IMR-90 (cell line): Measurements from ENCODE around the gene HTR3A. TPM values are rescaled to one million over a fixed set of nuclear protein-coding genes. Genes with fewer than 3 reads are reported as not detected.

Experiments
- ATAC-seq: fragments of 200-7000 bp; cut with Tn5 transposase; 2 replicates; pipeline ENCODE4 v1.9.1; 2020; ENCODE audit warnings: low read depth, mild to moderate bottlenecking, moderate library complexity
- BruUV-seq: library from RNA; stranded (reverse); fragments of 400-500 nt; replicated peaks from 2 replicates; lab custom pipeline; 2021; lab: Mats Ljungman, UMichigan
- CTCF ChIA-PET: fragments of 300-600 bp; formaldehyde crosslinking; extraction: SDS; loops from one replicate; lab custom pipeline; 2021; ENCODE audit warnings: antibody characterized with exemption; lab: Yijun Ruan, JAX
- POLR2A ChIA-PET: fragments of 300-600 bp; sonication (Branson Sonifier 250); formaldehyde crosslinking; loops from one replicate; lab custom pipeline; 2022; ENCODE audit warnings: antibody characterized with exemption; ENCODE audit not compliant: unreplicated experiment; lab: Charles Lee
- DNase-seq: peaks from one replicate; pipeline ENCODE4 v3.0.0; 2013
- H2AFZ ChIP-seq: replicated peaks from 2 replicates; pipeline ENCODE3; 2013; ENCODE audit warnings: low read length, mild to moderate bottlenecking; ENCODE audit not compliant: poor library complexity
- H2AK5ac ChIP-seq: 2 replicates; pipeline ENCODE4 v1.6.1; 2013; ENCODE audit warnings: low read depth, low read length, inconsistent platforms
- H2AK9ac ChIP-seq: replicated peaks from 2 replicates; pipeline ENCODE3; 2013; ENCODE audit warnings: mild to moderate bottlenecking, low read depth, low read length, moderate library complexity; ENCODE audit not compliant: poor library complexity
- H2BK120ac ChIP-seq: 2 replicates; pipeline ENCODE4 v1.6.1; 2013; ENCODE audit warnings: low read depth, low read length, inconsistent platforms
- H2BK15ac ChIP-seq: 3 replicates; pipeline ENCODE4 v1.6.1; 2013; ENCODE audit warnings: low read depth, low read length, inconsistent platforms
- H2BK20ac ChIP-seq: 2 replicates; pipeline ENCODE4 v1.6.1; 2013; ENCODE audit warnings: low read depth, mild to moderate bottlenecking, inconsistent platforms, low read length, moderate library complexity
- H2BK5ac ChIP-seq: 2 replicates; pipeline ENCODE4 v1.6.1; 2013; ENCODE audit warnings: mild to moderate bottlenecking, low read depth, low read length, inconsistent platforms; ENCODE audit not compliant: poor library complexity, severe bottlenecking
- H3K14ac ChIP-seq: replicated peaks from 2 replicates; pipeline ENCODE4 v1.6.1; 2013; ENCODE audit warnings: low read depth, low read length, inconsistent platforms
- H3K18ac ChIP-seq: 2 replicates; pipeline ENCODE4 v1.6.1; 2013; ENCODE audit warnings: low read depth, low read length, control low read depth
- H3K23ac ChIP-seq: 2 replicates; pipeline ENCODE4 v1.6.1; 2013; ENCODE audit warnings: low read depth, low read length, inconsistent platforms
- H3K27ac ChIP-seq: 2 replicates; pipeline ENCODE4 v1.5.1; 2013; ENCODE audit warnings: mild to moderate bottlenecking, control low read depth, low read length; ENCODE audit not compliant: insufficient read depth
- H3K27me3 ChIP-seq: 2 replicates; pipeline ENCODE4 v1.6.1; 2013; ENCODE audit warnings: low read length; ENCODE audit not compliant: control insufficient read depth, insufficient read depth
- H3K36me3 ChIP-seq: 2 replicates; pipeline ENCODE4 v1.6.1; 2013; ENCODE audit warnings: low read length, mixed read lengths; ENCODE audit not compliant: control insufficient read depth, insufficient read depth
- H3K4ac ChIP-seq: 2 replicates; pipeline ENCODE4 v1.6.1; 2013; ENCODE audit warnings: low read depth, low read length, inconsistent platforms
- H3K4me1 ChIP-seq: 2 replicates; pipeline ENCODE4 v1.6.1; 2013; ENCODE audit warnings: low read length, mixed read lengths; ENCODE audit not compliant: control insufficient read depth, insufficient read depth
- H3K4me2 ChIP-seq: 2 replicates; pipeline ENCODE4 v1.6.1; 2013; ENCODE audit warnings: low read depth, mild to moderate bottlenecking, control low read depth, low read length, moderate library complexity
- H3K4me3 ChIP-seq: 2 replicates; pipeline ENCODE4 v1.5.1; 2013; ENCODE audit warnings: low read depth, mild to moderate bottlenecking, control low read depth, low read length, moderate library complexity; ENCODE audit not compliant: insufficient read depth
- H3K56ac ChIP-seq: 2 replicates; pipeline ENCODE4 v1.6.1; 2013; ENCODE audit warnings: low read length, inconsistent platforms; ENCODE audit not compliant: insufficient read depth; ENCODE audit errors: extremely low read depth
- H3K79me1 ChIP-seq, 2 experiments: 2 replicates each; pipeline ENCODE4 v1.6.1; 2013; ENCODE audit warnings: low read length in 2 of 2, inconsistent platforms in 1 of 2, low read depth in 1 of 2
- H3K9ac ChIP-seq: 2 replicates; pipeline ENCODE4 v1.6.1; 2013; ENCODE audit warnings: low read depth, low read length, control low read depth
- H3K9me1 ChIP-seq: 2 replicates; pipeline ENCODE4 v1.6.1; 2013; ENCODE audit warnings: low read length, inconsistent platforms; ENCODE audit not compliant: insufficient read depth
- H3K9me3 ChIP-seq: 2 replicates; pipeline ENCODE4 v1.6.1; 2013; ENCODE audit warnings: low read length; ENCODE audit not compliant: control insufficient read depth, insufficient read depth
- H4K20me1 ChIP-seq: 2 replicates; pipeline ENCODE4 v1.6.1; 2013; ENCODE audit warnings: low read length, inconsistent platforms; ENCODE audit not compliant: insufficient read depth
- H4K5ac ChIP-seq: 2 replicates; pipeline ENCODE4 v1.6.1; 2013; ENCODE audit warnings: mild to moderate bottlenecking, low read depth, low read length, control low read depth
- H4K8ac ChIP-seq, 2 experiments: 2 replicates each; pipeline ENCODE4 v1.6.1; 2013; ENCODE audit warnings: low read depth in 2 of 2, low read length in 2 of 2, control low read depth in 1 of 2, inconsistent platforms in 1 of 2
- H4K91ac ChIP-seq: 2 replicates; pipeline ENCODE4 v1.6.1; 2013; ENCODE audit warnings: low read depth, low read length, inconsistent platforms; ENCODE audit not compliant: insufficient read depth
- BHLHE40 ChIP-seq: fragments of 150-350 bp; IDR thresholded peaks from 2 replicates; pipeline ENCODE4 v1.6.1; 2016; ENCODE audit warnings: mild to moderate bottlenecking, low read depth, low read length
- CEBPB ChIP-seq: IDR thresholded peaks from 2 replicates; pipeline ENCODE4 v1.6.1; 2012; ENCODE audit warnings: low read depth, low read length, improper control_type of control experiment
- CHD1 ChIP-seq: IDR thresholded peaks from 2 replicates; pipeline ENCODE4 v1.6.1; 2012; ENCODE audit warnings: low read depth, low read length, improper control_type of control experiment
- CTCF ChIP-seq: conservative IDR thresholded peaks from 2 replicates; pipeline ENCODE4 v1.5.1; 2012; ENCODE audit warnings: mild to moderate bottlenecking, low read depth, low read length, improper control_type of control experiment
- ELK1 ChIP-seq: fragments of 150-350 bp; IDR thresholded peaks from 2 replicates; pipeline ENCODE4 v1.6.1; 2016; ENCODE audit warnings: low read depth, mild to moderate bottlenecking, low read length, moderate library complexity, borderline replicate concordance
- FOS ChIP-seq: fragments of 150-350 bp; IDR thresholded peaks from 2 replicates; pipeline ENCODE4 v1.6.1; 2016; ENCODE audit warnings: low read depth, low read length
- MAFK ChIP-seq: IDR thresholded peaks from 2 replicates; pipeline ENCODE4 v1.6.1; 2012; ENCODE audit warnings: low read depth, low read length, improper control_type of control experiment
- MAZ ChIP-seq: IDR thresholded peaks from 2 replicates; pipeline ENCODE4 v1.6.1; 2012; ENCODE audit warnings: low read depth, mild to moderate bottlenecking, low read length, improper control_type of control experiment, moderate library complexity, borderline replicate concordance
- MXI1 ChIP-seq: IDR thresholded peaks from 2 replicates; pipeline ENCODE4 v1.6.1; 2012; ENCODE audit warnings: low read depth, mild to moderate bottlenecking, low read length, moderate library complexity, borderline replicate concordance
- NFE2L2 ChIP-seq: fragments of 150-350 bp; IDR thresholded peaks from 2 replicates; pipeline ENCODE4 v1.6.1; 2016; ENCODE audit warnings: low read depth, mild to moderate bottlenecking, low read length
- POLR2A ChIP-seq: IDR thresholded peaks from 2 replicates; pipeline ENCODE4 v1.6.1; 2012; ENCODE audit warnings: mild to moderate bottlenecking, low read depth, low read length
- RAD21 ChIP-seq: IDR thresholded peaks from 2 replicates; pipeline ENCODE4 v1.6.1; 2012; ENCODE audit warnings: low read length, improper control_type of control experiment
- RCOR1 ChIP-seq: IDR thresholded peaks from 2 replicates; pipeline ENCODE4 v1.6.1; 2012; ENCODE audit warnings: mild to moderate bottlenecking, low read length, improper control_type of control experiment; ENCODE audit not compliant: insufficient replicate concordance
- RFX5 ChIP-seq: IDR thresholded peaks from 2 replicates; pipeline ENCODE4 v1.8.0; 2012; ENCODE audit warnings: low read depth, mild to moderate bottlenecking, low read length, moderate library complexity
- SMC3 ChIP-seq: fragments of 150-350 bp; IDR thresholded peaks from 2 replicates; pipeline ENCODE4 v1.6.1; 2016; ENCODE audit warnings: low read depth, mild to moderate bottlenecking, antibody characterized with exemption, low read length, moderate library complexity
- WGBS, 2 experiments: methylation state at CpG; one replicate each; pipeline versions ENCODE4 v1.1.5 to v1.1.7; 2013; ENCODE audit warnings: missing lambda C conversion rate in 2 of 2; ENCODE audit not compliant: insufficient read length in 1 of 2; ENCODE audit errors: extremely low coverage in 2 of 2; 5-methylcytosine and 5-hydroxymethylcytosine counted together
- dilution Hi-C: fragments of 300-500 bp; cut with HindIII; formaldehyde crosslinking; loops from one replicate; pipeline ENCODE4 v1.14.3; 2018; ENCODE audit warnings: low sequenced_read_pairs; ENCODE audit not compliant: unreplicated experiment
- in situ Hi-C: fragments of 300-500 bp; cut with MboI; formaldehyde crosslinking; loops from 3 replicates; pipeline ENCODE4 v1.14.3; 2019; ENCODE audit warnings: low sequenced_read_pairs, inconsistent platforms, mixed read lengths
- intact Hi-C: fragments of 100-400 bp; cut with micrococcal nuclease; formaldehyde crosslinking; loops from 2 replicates; pipeline ENCODE4 v1.10.0; 2022
- polyA plus RNA-seq, 3 experiments: library from polyadenylated mRNA; depleted of rRNA; stranded (reverse); fragments of >200 nt; gene quantifications; 2 replicates each; pipeline ENCODE4 v1.2.3, GENCODE V29; 2012; ENCODE audit warnings: low replicate concordance in 1 of 3
- total RNA-seq: library from RNA; depleted of rRNA; stranded (reverse); fragments of >200 nt; gene quantifications from 2 replicates; pipeline ENCODE4 v1.2.3, GENCODE V29; 2012
- TF ChIP-seq, protein P1 (sequence below): fragments of 150-350 bp; IDR thresholded peaks from 2 replicates; pipeline ENCODE4 v1.6.1; 2017; ENCODE audit warnings: mild to moderate bottlenecking, antibody characterized with exemption, low read length, low read depth

The HTR3A gene
- total and polyA plus RNA-seq, 2 of the 4 experiments (the other 2 are of a cell fraction): not detected

DNA sequence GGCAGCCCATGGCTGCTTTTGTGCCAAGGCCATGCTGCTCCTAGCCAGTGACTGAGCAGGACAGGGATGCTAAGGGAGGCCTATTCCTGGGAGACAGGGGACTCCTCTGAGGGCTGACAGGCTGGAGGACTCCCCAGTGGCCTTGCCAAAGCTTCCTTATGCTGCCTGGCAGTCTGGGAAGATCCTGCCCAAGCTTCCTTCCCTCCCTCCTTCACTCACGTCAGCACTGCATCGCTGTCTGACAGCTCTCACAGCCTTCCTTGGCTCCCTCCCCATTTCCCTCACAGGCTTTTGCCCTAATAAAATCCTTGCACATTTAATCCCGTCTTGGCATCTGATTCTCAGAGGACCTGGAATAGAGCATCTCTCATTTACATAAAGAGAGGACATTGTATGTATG, 26.5 kb downstream of the HTR3A start:
- CTCF ChIA-PET: interaction anchor here (1.8 kb wide), 1 partner anchor 260 kb away, joined by 7 read pairs; no protein-coding TSS in a partner anchor

More for the DNA sequence above, 26.5 kb downstream of the HTR3A start:
- Histone ChIP-seq H3K27me3 (no peaks in the 10 kb centered on the region), H2AK9ac (no peak overlapping the region), H3K4me2 (no peak overlapping the region), H3K14ac (no peak overlapping the region), H3K9me1 (no peaks in the 10 kb centered on the region), H4K20me1 (no peaks in the 10 kb centered on the region), H2BK5ac (no peak overlapping the region), H2BK120ac (no peak overlapping the region), H3K79me1 (no peaks in the 10 kb centered on the region), H3K9me3 (no peaks in the 10 kb centered on the region), H3K18ac (no peak overlapping the region), H2AFZ (no peak overlapping the region), H2AK5ac (no peak overlapping the region), H4K8ac (no peak overlapping the region), H4K91ac (no peak overlapping the region), H3K9ac (no peak overlapping the region), H3K36me3 (no peaks in the 10 kb centered on the region), H3K27ac (no peak overlapping the region), H2BK20ac (no peak overlapping the region), H3K4me3 (no peak overlapping the region), H4K5ac (no peak overlapping the region), H3K56ac (no peak overlapping the region), H2BK15ac (no peak overlapping the region), H3K4ac (no peak overlapping the region), H3K4me1 (no peaks in the 10 kb centered on the region), H3K23ac (no peak overlapping the region)
- no peak for TF ChIP-seq POLR2A
- no peak for TF ChIP-seq RCOR1
- TF ChIP-seq MXI1: no peak
- no peak for TF ChIP-seq RFX5
- TF ChIP-seq CTCF: no peak
- no peak for TF ChIP-seq RAD21
- no peak for TF ChIP-seq SMC3
- TF ChIP-seq, protein P1, sequence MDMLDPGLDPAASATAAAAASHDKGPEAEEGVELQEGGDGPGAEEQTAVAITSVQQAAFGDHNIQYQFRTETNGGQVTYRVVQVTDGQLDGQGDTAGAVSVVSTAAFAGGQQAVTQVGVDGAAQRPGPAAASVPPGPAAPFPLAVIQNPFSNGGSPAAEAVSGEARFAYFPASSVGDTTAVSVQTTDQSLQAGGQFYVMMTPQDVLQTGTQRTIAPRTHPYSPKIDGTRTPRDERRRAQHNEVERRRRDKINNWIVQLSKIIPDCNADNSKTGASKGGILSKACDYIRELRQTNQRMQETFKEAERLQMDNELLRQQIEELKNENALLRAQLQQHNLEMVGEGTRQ: no peak
- no peak for TF ChIP-seq NFE2L2
- TF ChIP-seq MAZ: no peak
- TF ChIP-seq ELK1: no peak
- no peak for TF ChIP-seq CEBPB
- no peak for TF ChIP-seq MAFK
- no peak for TF ChIP-seq BHLHE40
- TF ChIP-seq CHD1: no peak
- no peak for TF ChIP-seq FOS
- no peak for DNase-seq
- WGBS, 2 experiments: no CpG with 5 or more reads among the region's 3 CpGs
- in situ Hi-C loops: loop anchor here (25.0 kb wide), 1 partner anchor 586 kb away; the partner anchor contains the start of gene NXPE4
- no TSS peak for BruUV-seq
- ATAC-seq: no peak
- intact Hi-C loops: no loop called here
- dilution Hi-C loops: no loop called here
- POLR2A ChIA-PET: no interaction called here
